Stimulated activated CD4-positive, alpha-beta T cell treated with anti-CD3 and anti-CD28 coated beads, Interleukin-4, amount 100 ng/mL, for 24 hours (primary cell): Measurements from ENCODE around the gene RBM14.
A peak's percentile ranks its signal among the peaks of the same experiment; 100 is the strongest.
"Not testable (repeated sequence)": the region's sequence is repeated elsewhere in the genome, so short reads cannot be mapped to it uniquely, and the experiment has no call there.

ENCODE experiments used
- DNase-seq: peaks from one replicate; pipeline ENCODE4 v3.0.0-alpha.2; 2020

RBM14 gene

GRCh38 chr11:66600631-66601233 lies 15.7 kb upstream of the RBM14 start:
- DNase-seq: no peak

GRCh38 chr11:66603072-66603471 lies 13.4 kb upstream of the RBM14 start:
- no peak for DNase-seq

GRCh38 chr11:66604155-66604554 lies 12.3 kb upstream of the RBM14 start:
- no peak for DNase-seq

DNA sequence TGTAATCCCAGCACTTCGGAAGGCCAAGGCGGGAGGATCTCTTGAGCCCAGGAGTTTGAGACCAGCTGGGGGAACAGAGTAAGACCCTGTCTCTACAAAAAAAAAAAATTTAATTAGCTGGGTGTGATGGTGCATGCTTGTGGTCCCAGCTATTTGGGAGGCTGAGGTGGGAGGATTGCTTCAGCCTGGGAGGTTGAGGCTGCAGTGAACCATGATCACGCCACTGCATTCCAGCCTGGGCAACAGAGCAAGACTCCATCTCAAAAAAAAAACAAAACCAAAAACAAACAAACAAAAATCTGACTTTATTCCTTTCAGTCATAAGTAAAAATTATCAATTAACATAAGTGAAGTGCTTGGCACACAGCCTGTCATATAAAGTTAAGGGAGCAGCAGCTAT lies 9.8 kb upstream of the RBM14 start:
- DNase-seq: not testable (repeated sequence)

DNA sequence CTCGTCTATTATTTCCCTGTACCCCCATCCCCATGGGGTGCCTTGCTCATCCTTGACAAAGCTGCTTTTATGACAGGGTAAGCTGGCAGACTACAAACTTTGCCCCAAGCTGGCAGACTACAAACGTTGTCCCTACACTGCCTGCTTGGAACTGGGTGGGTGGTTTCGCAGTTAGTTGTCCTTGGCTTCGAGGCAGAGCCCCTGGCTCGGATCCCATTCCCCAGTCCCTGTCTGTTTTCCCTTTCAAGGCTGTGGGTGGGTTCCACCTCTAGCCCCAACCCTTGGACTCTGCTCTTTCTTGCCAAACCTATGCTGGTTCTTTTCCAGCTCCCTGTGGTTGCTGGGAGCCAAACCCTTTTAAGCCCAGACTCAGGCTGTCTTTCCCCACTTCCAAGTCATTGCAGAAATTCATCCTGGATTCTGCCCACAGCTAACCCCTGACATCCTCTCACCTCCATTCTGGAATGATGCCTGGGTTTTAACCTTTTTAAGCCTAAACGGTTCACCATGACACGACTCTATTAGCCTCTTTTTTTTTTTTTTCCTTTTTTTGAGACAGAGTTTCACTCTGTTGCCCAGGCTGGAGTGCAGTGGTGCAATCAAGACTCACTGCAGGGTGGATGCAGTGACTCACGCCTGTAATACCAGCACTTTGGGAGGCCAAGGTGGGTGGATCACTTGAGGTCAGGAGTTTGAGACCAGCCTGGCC lies 9.2 kb upstream of the RBM14 start:
- DNase-seq: no peak

DNA sequence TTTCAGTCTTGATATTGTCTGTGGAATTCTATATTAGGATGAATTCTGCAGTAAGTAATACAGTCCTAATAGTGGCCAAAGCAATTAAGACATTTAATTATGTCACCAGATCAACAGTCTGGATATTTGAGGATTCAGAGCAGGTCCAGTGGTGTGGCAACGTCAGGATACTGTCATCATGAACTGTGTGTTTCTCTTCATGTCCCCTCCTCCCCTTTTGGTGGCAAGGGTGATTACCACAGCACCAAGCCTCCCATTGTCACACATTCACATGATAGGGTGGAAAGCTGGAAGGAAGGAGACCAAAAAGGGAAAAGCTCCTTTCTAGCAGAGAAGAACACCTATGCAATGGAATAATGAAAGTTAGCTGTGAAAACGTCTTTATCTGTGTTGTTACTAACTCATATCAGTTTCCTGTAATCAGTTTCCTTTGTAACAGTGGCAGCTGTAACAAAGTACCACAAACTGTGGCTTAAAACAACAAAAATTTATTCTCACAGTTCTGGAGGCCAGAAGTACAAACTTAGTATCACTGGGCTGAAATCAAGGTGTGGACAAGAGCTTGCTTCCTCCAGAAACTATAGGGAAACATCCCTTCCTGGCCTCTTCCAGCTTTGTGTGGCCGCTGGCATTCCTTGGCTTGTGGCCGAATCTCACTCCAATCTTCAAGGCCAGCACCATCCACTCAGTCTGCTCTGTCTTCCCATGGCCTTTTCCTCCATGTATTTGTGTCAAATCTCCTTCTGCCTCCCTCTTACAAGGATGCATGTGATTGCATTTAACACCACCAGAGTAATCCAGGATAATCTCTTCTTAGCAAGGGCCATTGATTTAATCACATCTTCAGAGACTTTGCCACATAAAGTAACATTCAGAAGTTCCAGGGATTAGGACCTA lies 6.5 kb upstream of the RBM14 start:
- DNase-seq: no peak

DNA sequence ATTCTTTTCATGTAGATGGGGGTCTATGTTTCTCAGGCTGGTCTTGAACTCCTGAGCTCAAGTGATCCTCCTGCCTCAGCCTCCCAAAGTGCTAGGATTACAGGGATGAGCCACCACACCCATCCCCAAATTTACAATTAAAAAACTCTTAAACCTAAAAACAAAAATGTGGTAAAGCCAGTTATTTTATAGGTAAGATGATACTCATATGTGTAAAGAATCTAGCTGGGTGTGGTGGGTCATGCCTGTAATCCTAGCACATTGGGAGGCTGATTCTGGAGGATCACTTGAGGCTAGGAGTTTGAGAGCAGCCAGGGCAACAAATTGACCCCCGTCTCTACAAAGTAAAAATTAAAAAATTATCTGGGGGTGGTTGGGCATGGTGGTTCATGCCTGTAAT lies 4.0 kb upstream of the RBM14 start:
- no peak for DNase-seq

GRCh38 chr11:66614073-66614472 lies 2.4 kb upstream of the RBM14 start:
- DNase-seq: no peak

GRCh38 chr11:66617155-66617834 lies 865 bp downstream of the RBM14 start:
- peak; percentile 23 for DNase-seq

- no peak for DNase-seq
Observed at GRCh38 chr11:66619080-66619554, 2.7 kb downstream of the RBM14 start.

- DNase-seq: no peak
Observed at GRCh38 chr11:66624450-66624849, 8.0 kb downstream of the RBM14 start.

- no peak for DNase-seq
Observed at GRCh38 chr11:66625041-66625751, 8.8 kb downstream of the RBM14 start.

DNA sequence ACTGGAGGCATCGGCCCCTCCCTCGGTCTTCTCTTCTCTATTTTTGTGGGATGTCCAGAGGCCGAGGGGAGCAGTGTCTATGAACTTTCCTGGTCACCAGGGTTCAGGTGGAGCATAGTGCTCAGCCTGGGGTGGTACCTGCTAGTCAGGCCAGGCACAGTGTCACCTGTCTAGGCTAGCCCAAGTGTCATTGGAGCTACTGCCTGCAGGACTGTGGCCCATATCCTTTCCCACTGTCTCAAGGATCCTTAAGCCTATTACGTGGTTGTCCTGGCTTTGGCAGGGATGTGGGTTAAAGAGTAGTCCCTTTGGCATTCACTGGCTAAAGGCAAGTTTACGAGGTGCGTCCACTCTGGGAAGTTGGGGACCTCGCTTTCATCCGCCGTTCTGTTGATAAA lies 9.3 kb downstream of the RBM14 start:
- no peak for DNase-seq

- DNase-seq: no peak
Observed at GRCh38 chr11:66626382-66626781, 10.0 kb downstream of the RBM14 start.

DNA sequence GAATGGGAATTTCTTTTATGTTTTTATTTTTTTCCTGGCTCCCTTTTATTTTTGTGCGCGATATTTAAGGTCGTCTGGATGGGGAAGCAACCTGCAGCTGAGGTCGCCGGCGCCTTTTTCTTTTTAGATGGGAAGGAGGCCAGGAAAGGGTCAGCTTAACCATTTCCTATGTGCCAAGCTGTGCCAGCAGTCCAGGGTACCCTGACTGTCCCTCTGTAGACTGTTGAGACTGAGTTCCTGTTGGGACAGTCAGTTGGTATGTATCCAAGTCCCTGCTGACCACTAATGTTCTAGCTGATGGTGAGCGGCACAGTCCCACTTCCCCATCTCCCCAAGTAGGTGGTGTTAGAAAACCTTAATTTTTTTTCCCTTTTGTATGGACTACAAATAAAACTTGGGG lies 10.5 kb downstream of the RBM14 start:
- DNase-seq: no peak

- DNase-seq: no peak
Observed at GRCh38 chr11:66628061-66628603, 11.7 kb downstream of the RBM14 start.

- no peak for DNase-seq
Observed at GRCh38 chr11:66629356-66629755, 12.9 kb downstream of the RBM14 start.

GRCh38 chr11:66631883-66632282 lies 15.5 kb downstream of the RBM14 start:
- no peak for DNase-seq

- no peak for DNase-seq
Observed at GRCh38 chr11:66632952-66633351, 16.5 kb downstream of the RBM14 start.

DNA sequence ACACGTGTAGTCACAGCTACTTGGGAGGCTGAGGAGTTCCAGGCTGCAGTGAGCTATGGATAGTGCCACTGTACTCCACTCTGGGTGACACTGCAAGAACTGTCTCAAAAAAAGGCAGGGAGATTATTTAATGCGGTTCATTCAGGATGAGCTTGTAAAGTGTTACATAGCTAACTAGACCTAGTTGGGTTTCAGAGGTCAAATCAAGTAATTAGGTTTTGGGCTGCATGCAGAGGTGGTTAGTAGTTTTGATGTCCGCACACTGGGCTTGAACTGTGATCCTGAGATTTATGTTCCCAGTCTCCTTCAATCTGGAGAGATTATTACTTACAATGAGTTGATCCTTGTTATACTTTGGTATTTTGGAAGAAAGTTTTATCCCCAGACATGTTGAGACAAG lies 20.0 kb downstream of the RBM14 start:
- no peak for DNase-seq

DNA sequence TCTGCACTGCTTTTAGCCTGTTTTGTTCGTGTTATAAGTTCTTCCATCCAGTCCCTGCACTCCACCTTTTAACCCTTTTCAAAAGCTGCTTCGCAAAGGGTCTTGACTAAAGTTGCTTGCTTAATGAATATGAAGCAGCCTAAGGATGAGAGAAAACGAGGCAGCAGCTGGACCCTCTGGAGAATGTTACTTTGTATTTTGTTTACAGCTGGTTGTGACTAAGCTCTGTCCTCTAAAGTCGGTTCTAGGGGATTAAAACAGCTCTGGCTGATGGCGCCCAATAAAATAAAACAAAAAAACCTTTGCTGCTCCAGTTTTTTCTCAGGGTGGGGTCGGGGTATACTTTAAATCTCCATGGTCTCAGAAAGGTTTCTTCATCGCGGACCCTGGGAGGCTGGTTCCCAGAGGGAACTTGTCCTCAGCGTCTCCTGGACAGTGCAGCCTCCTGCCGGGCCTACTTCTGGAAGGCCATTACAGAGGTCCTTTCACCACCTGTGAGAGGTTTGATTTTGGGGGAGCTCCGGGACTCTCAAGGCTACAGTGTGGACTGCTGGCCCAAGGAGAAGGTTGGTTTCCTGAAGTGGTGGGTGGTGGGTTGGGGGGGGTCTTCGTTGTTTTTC lies 21.2 kb downstream of the RBM14 start:
- DNase-seq: no peak
